Right atrium auricular region (tissue), 2 donors: Measurements from ENCODE around the gene C3orf18. TPM values are rescaled to one million over a fixed set of nuclear protein-coding genes. Genes with fewer than 3 reads are reported as not detected.

Experiments used
- DNase-seq: peaks from one replicate; pipeline ENCODE4 v3.0.0-alpha.2; 2019; ENCODE audit warnings: low spot score
- H3K27ac ChIP-seq, 2 donors: fragments of 200-600 bp; sonication (generic); 1 replicate in 1 of 2; 2 replicates in 1 of 2; pipeline ENCODE4 v1.5.1; 2016 to 2019
- H3K27me3 ChIP-seq, 2 donors: fragments of 200-600 bp; sonication (generic); one replicate each; pipeline versions ENCODE4 v1.5.1 to v1.6.0; 2017 to 2019
- H3K36me3 ChIP-seq: fragments of 200-600 bp; sonication (generic); one replicate; pipeline ENCODE4 v1.5.1; 2016
- H3K4me1 ChIP-seq, 2 donors: fragments of 200-600 bp; sonication (generic); one replicate each; pipeline versions ENCODE4 v1.5.1 to v1.6.0; 2017 to 2019
- H3K4me3 ChIP-seq, 2 donors: fragments of 200-600 bp; sonication (generic); 1 replicate in 1 of 2; 2 replicates in 1 of 2; pipeline ENCODE4 v1.5.1; 2017 to 2019; ENCODE audit warnings: mild to moderate bottlenecking in 1 of 2, moderate library complexity in 1 of 2
- H3K9me3 ChIP-seq, 2 donors: fragments of 200-600 bp; sonication (generic); one replicate each; pipeline ENCODE4 v1.5.1; 2019
- total RNA-seq, 2 donors: library from RNA; depleted of rRNA; stranded (reverse); fragments of >200 nt; gene quantifications; one replicate each; pipeline ENCODE4 v1.1.0, GENCODE V29; 2016
- TF ChIP-seq, protein P1 (sequence below), 2 donors: fragments of 200-600 bp; sonication (generic); IDR thresholded peaks; one replicate each; pipeline ENCODE4 v1.5.1; 2019; ENCODE audit warnings: antibody characterized with exemption in 2 of 2

C3orf18 gene
- total RNA-seq, 2 donors from 2014 or later, result 25.6 to 34.8 TPM

DNA sequence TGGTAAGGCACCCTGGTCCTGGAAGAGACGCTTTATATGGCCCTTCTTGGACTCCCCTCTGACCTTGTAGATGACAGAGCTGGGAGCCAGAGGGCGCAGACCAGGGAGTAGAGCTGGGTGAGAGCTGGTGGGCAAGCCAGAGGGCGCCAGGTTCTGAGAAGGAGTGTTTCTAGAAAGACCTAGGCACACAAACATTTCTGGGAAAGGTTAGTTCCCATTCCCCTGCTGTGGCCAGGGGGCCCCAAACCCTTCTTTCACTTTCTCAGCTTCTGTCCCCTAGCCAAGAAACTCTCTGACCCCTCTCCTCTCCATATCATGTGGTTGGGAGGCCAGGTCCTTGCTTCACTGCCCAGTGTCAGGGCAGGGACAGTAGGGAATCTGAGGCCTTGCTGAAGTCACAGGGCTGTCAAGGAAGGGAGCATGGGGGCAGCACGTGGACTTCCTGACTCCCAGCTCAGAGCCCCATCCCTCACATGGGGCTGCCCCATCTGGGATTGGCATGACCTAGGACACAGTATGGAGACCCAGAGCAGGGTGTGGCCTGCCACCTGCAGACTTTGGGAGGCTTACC, 5.3 kb upstream of the C3orf18 start:
- TF ChIP-seq, protein P1, sequence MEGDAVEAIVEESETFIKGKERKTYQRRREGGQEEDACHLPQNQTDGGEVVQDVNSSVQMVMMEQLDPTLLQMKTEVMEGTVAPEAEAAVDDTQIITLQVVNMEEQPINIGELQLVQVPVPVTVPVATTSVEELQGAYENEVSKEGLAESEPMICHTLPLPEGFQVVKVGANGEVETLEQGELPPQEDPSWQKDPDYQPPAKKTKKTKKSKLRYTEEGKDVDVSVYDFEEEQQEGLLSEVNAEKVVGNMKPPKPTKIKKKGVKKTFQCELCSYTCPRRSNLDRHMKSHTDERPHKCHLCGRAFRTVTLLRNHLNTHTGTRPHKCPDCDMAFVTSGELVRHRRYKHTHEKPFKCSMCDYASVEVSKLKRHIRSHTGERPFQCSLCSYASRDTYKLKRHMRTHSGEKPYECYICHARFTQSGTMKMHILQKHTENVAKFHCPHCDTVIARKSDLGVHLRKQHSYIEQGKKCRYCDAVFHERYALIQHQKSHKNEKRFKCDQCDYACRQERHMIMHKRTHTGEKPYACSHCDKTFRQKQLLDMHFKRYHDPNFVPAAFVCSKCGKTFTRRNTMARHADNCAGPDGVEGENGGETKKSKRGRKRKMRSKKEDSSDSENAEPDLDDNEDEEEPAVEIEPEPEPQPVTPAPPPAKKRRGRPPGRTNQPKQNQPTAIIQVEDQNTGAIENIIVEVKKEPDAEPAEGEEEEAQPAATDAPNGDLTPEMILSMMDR (IDR thresholded peaks at IDR 0.05), result no peak
- Histone ChIP-seq H3K27me3 (no peaks in the 10 kb centered on the region), H3K4me3 (no peak overlapping the region), H3K9me3 (no peaks in the 10 kb centered on the region), H3K4me1 (peaks cover 0 to 22% of the 10 kb centered on the region in 2 donors), H3K36me3 (no peaks in the 10 kb centered on the region), H3K27ac (peak overlapping the region; percentile 28 to 55)
- no peak for DNase-seq

DNA sequence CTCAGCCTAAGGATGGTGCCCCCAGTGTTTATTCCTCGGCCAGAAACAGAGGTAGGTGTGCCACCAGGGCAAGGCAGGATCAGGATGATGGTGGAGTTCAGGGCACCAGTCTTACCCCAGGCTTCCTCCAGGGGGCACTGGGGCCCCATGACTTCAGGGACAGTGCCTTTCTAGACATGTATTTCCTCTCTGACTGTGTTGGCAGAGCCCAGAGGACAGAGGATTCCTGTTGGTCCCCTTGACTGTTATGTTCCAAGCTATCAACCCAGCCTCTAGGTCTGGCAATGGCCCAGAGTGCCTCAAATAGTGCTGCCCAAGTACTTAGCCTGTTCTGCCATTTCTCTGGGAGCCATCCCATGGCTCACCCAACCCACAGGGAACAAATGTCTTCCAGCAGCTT, 4.6 kb upstream of the C3orf18 start:
- H3K4me3 ChIP-seq, result no peak overlapping the region
- no peaks in the 10 kb centered on the region for H3K36me3 ChIP-seq
- H3K27ac ChIP-seq, result peak overlapping the region; percentile 28 to 55
- DNase-seq, result peak; percentile 85
- H3K9me3 ChIP-seq, result no peaks in the 10 kb centered on the region
- no peaks in the 10 kb centered on the region for H3K27me3 ChIP-seq
- peaks cover 0 to 26% of the 10 kb centered on the region in 2 donors for H3K4me1 ChIP-seq
- TF ChIP-seq, protein P1 (IDR thresholded peaks at IDR 0.05), result peak; percentile 79 to 93

DNA sequence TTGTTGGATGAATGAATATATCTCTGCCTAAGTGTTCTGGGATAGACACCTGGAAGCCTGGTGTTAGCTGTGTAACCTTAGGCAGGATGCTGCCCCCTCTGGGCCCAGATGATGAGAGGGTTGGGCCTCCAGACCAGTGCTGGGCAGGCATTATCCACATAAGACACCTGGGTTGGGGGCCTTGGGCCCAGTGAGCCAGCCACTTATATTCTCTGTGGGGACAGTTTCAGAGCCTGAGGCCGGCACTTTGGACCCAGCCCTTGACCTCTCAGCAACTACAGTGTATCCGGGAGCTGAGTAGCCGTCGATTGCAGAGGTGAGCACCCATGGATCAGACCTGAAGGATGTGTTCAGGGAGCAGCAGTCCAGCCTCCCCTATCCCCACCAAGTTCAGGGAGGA, 3.9 kb upstream of the C3orf18 start:
- DNase-seq, result no peak
- Histone ChIP-seq H3K9me3 (no peaks in the 10 kb centered on the region), H3K27me3 (no peaks in the 10 kb centered on the region), H3K4me3 (no peak overlapping the region), H3K27ac (no peak overlapping the region), H3K4me1 (peaks cover 0 to 32% of the 10 kb centered on the region in 2 donors), H3K36me3 (no peaks in the 10 kb centered on the region)
- TF ChIP-seq, protein P1 (IDR thresholded peaks at IDR 0.05), result no peak

DNA sequence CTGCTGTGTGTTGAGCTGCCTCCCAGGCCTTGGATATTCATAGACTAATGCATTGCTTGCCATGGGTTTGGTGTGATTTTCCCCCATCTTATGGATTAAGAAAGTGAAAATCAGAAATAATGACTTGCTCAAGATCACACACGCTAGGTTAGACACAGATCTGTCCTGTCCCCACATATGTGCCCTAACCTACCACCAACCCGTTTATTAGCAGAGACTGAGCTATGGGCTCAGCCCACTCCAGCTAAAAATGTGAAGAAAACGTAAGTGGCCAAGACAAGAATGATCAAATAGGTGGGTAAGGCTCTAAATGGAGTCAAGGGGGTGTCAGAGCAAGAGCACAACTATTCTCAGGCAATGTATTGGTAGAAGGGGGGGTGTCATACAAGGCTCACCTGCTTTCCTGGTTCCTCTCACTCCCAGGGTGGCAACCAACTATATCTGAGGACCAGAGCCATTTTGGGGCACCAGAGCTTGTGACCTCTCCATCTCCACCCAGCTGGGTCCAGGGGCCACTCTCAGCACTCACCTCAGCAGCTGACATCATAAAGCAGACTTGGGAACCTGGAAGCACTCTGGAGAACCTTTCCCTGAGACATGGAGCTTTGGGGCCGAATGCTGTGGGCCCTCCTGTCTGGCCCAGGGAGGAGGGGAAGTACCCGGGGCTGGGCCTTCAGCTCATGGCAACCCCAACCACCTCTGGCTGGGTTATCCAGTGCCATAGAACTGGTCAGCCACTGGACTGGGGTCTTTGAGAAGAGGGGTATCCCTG, 3.1 kb upstream of the C3orf18 start:
- Histone ChIP-seq H3K27ac (peak overlapping the region in 1 of 2 donors; percentile 91), H3K36me3 (no peaks in the 10 kb centered on the region), H3K4me1 (peaks cover 0 to 35% of the 10 kb centered on the region in 2 donors), H3K27me3 (no peaks in the 10 kb centered on the region), H3K9me3 (no peaks in the 10 kb centered on the region), H3K4me3 (no peak overlapping the region)
- DNase-seq, result no peak
- TF ChIP-seq, protein P1 (IDR thresholded peaks at IDR 0.05), result no peak

DNA sequence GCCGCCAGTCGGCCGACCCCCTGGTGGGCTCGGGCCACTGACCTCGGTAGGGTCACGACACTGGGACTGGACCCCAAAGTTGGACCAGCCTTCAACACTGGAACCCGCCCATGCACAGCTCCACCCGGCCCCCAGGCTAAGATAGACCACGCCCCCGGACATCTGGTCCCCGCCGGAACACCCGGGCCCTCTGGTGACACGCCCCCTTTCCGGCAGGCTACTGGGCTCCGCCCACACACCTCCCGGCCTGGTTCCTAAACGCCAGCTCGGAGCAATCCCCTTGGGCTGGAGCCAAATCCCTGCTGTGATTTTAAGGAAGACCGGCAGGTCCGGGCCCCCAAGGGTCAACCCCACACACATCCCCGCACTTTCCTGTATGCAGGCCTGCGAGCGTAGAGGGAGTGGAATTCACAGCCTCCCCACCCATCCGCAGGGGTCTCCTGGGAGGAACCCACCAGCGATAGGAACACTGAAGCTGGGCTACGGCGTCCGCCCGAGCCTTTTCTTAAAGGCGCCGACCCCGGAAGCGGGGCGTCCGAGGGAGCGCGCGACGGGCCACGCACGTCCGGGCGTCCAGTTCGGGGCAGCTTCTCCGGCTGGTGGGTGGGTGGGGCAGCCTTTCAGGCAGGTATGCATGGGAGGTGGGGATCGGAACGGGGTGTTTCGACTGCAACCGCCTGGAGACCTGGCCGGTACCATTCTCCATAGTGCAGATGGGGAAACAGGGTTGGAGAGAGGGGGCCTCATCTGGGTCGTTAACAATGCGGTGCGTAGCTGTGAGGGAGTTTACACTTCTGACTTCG, 1.6 kb upstream of the C3orf18 start, which contains the start of gene HEMK1:
Gene HEMK1, plus strand, starts transcription at position 576 of the 803 bp plus-strand sequence. CDS start 1,583 bp downstream, outside the sequence.
- Histone ChIP-seq H3K9me3 (no peaks in the 10 kb centered on the region), H3K27ac (peak within 1 kb of the TSS; percentile 91 to 95), H3K4me3 (peak within 1 kb of the TSS; percentile 75 to 77), H3K27me3 (no peaks in the 10 kb centered on the region), H3K36me3 (no peaks in the 10 kb centered on the region), H3K4me1 (peaks cover 0 to 35% of the 10 kb centered on the region in 2 donors)
- TF ChIP-seq, protein P1 (IDR thresholded peaks at IDR 0.05), result no peak
- DNase-seq, result peak; percentile 97
